ENCODE measurements around the gene DAZAP1. TPM values are rescaled to one million over a fixed set of nuclear protein-coding genes. Genes with fewer than 3 reads are reported as not detected.

The DAZAP1 gene
- total RNA-seq, 1 donor from 2014 or later, result 98.7 TPM

GRCh38 chr19:1401889-1402217 is 5.5 kb upstream of the DAZAP1 start:
- intact Hi-C loops (cut with DNase I), result no loop called here
- TF ChIP-seq CTCF (IDR thresholded peaks at IDR 0.05), result no peak
- no peak overlapping the region for H3K27ac ChIP-seq
- DNase-seq, result no peak
- H3K27me3 ChIP-seq, result peaks cover 5% of the 10 kb centered on the region
- peaks cover 18% of the 10 kb centered on the region for H3K4me1 ChIP-seq
- no peaks in the 10 kb centered on the region for H3K36me3 ChIP-seq
- H3K4me3 ChIP-seq, result peak overlapping the region; percentile 66
- no peaks in the 10 kb centered on the region for H3K9me3 ChIP-seq
- no peak for ATAC-seq

- DNase-seq (no peak), ATAC-seq (no peak)
- H3K27ac ChIP-seq, result no peak overlapping the region
- H3K27me3 ChIP-seq, result peaks cover 5% of the 10 kb centered on the region
- no peak overlapping the region for H3K4me3 ChIP-seq
- no peaks in the 10 kb centered on the region for H3K9me3 ChIP-seq
- no peaks in the 10 kb centered on the region for H3K36me3 ChIP-seq
- intact Hi-C loops (cut with DNase I), result no loop called here
- peaks cover 18% of the 10 kb centered on the region for H3K4me1 ChIP-seq
- no peak for TF ChIP-seq CTCF (IDR thresholded peaks at IDR 0.05)
Measured at GRCh38 chr19:1402411-1403070, 4.8 kb upstream of the DAZAP1 start.

- H3K4me3 ChIP-seq, result peak overlapping the region; percentile 94
- intact Hi-C loops (cut with DNase I), result no loop called here
- H3K36me3 ChIP-seq, result no peaks in the 10 kb centered on the region
- H3K27ac ChIP-seq, result peak overlapping the region; percentile 68
- H3K27me3 ChIP-seq, result peaks cover 5% of the 10 kb centered on the region
- peak; percentile 92 for ATAC-seq
- DNase-seq, result peak; percentile 100
- peaks cover 37% of the 10 kb centered on the region for H3K4me1 ChIP-seq
- TF ChIP-seq CTCF (IDR thresholded peaks at IDR 0.05), result peak; percentile 46
- H3K9me3 ChIP-seq, result no peaks in the 10 kb centered on the region
Measured at GRCh38 chr19:1406774-1407527, 435 bp upstream of the DAZAP1 start.

GRCh38 chr19:1408300-1409203 is 1.2 kb downstream of the DAZAP1 start:
- H3K36me3 ChIP-seq, result peaks cover 5% of the 10 kb centered on the region
- H3K4me1 ChIP-seq, result peaks cover 47% of the 10 kb centered on the region
- intact Hi-C loops (cut with DNase I), result no loop called here
- ATAC-seq (peak; percentile 22), DNase-seq (peak; percentile 84)
- H3K9me3 ChIP-seq, result no peaks in the 10 kb centered on the region
- peak overlapping the region; percentile 94 for H3K4me3 ChIP-seq
- TF ChIP-seq CTCF (IDR thresholded peaks at IDR 0.05), result no peak
- H3K27me3 ChIP-seq, result no peaks in the 10 kb centered on the region
- peak overlapping the region; percentile 95 for H3K27ac ChIP-seq

- H3K27me3 ChIP-seq, result no peaks in the 10 kb centered on the region
- ATAC-seq (no peak), DNase-seq (peak; percentile 75)
- intact Hi-C loops (cut with DNase I), result no loop called here
- H3K4me1 ChIP-seq, result peaks cover 53% of the 10 kb centered on the region
- H3K27ac ChIP-seq, result peak overlapping the region; percentile 95
- H3K4me3 ChIP-seq, result peak overlapping the region; percentile 94
- H3K9me3 ChIP-seq, result no peaks in the 10 kb centered on the region
- no peak for TF ChIP-seq CTCF (IDR thresholded peaks at IDR 0.05)
- peaks cover 5% of the 10 kb centered on the region for H3K36me3 ChIP-seq
Measured at GRCh38 chr19:1409204-1410005, 2.0 kb downstream of the DAZAP1 start.

Measured in upper lobe of right lung (tissue), 1 donor.